HepG2 (cell line): Measurements from ENCODE around the gene AGPAT2. TPM values are rescaled to one million over a fixed set of nuclear protein-coding genes. Genes with fewer than 3 reads are reported as not detected.

Experiments
- ATAC-seq: fragments of 200-7000 bp; cut with Tn5 transposase; 3 replicates; pipeline ENCODE4 v1.9.1; 2020; ENCODE audit warnings: mild to moderate bottlenecking, moderate library complexity
- BruUV-seq: library from RNA; stranded (reverse); fragments of 400-500 nt; replicated peaks from 2 replicates; lab custom pipeline; 2021; lab: Mats Ljungman, UMichigan
- CTCF ChIA-PET: fragments of 300-600 bp; formaldehyde crosslinking; extraction: SDS; loops from one replicate; lab custom pipeline; 2021; ENCODE audit warnings: low total read pairs, inconsistent platforms, low intra/inter-chr PET ratio; lab: Yijun Ruan, JAX
- POLR2A ChIA-PET: fragments of 350-600 bp; sonication (Branson Sonifier 250); formaldehyde crosslinking; loops from one replicate; lab custom pipeline; 2020; ENCODE audit warnings: antibody characterized with exemption, inconsistent platforms; lab: Yijun Ruan, JAX
- DNase-seq: peaks from one replicate; pipeline ENCODE4 v3.0.0-alpha.2; 2015; ENCODE audit warnings: low spot score
- FAIRE-seq: peaks from 3 replicates; lab custom pipeline; 2011; peaks lifted over from hg19 to GRCh38; lab: Jason Lieb, UNC
- H2AFZ ChIP-seq: one replicate; pipeline ENCODE4 v1.6.1; 2011; ENCODE audit warnings: low read length, inconsistent platforms
- H3K27ac ChIP-seq: fragments of 300-600 bp; 3 replicates; pipeline ENCODE4 v1.8.0; 2011; ENCODE audit warnings: mixed run types, mild to moderate bottlenecking, mixed read lengths, low read length, inconsistent platforms; ENCODE audit not compliant: insufficient read depth; ENCODE audit errors: extremely low read length
- H3K27me3 ChIP-seq, 2 experiments: fragments of 200-600 bp in 1 of 2; 2 replicates in 1 of 2; 3 replicates in 1 of 2; pipeline versions ENCODE4 v1.6.0 to v1.8.0; 2011; ENCODE audit warnings: low read length in 2 of 2, mild to moderate bottlenecking in 2 of 2, moderate library complexity in 2 of 2, inconsistent platforms in 1 of 2; ENCODE audit not compliant: insufficient read depth in 2 of 2, control insufficient read depth in 1 of 2
- H3K36me3 ChIP-seq, 2 experiments: fragments of 200-600 bp in 1 of 2; replicated peaks in 1 of 2; 2 replicates in 1 of 2; 3 replicates in 1 of 2; pipeline versions ENCODE4 v1.5.1 to v1.8.0; 2011; ENCODE audit warnings: low read length in 2 of 2, inconsistent platforms in 1 of 2; ENCODE audit not compliant: insufficient read depth in 2 of 2, control insufficient read depth in 1 of 2
- H3K4me1 ChIP-seq: 2 replicates; pipeline ENCODE4 v1.5.1; 2012; ENCODE audit warnings: low read length, inconsistent platforms; ENCODE audit not compliant: insufficient read depth
- H3K4me2 ChIP-seq: 2 replicates; pipeline ENCODE4 v1.6.0; 2011; ENCODE audit warnings: low read depth, low read length, inconsistent platforms
- H3K4me3 ChIP-seq, 3 experiments: fragments of 200-600 bp in 1 of 3; sonication (generic), shearing (Covaris generic) in 1 of 3; replicated peaks in 1 of 3; 2 replicates each; pipeline ENCODE4 v1.5.1; 2011 to 2016; ENCODE audit warnings: low read length in 3 of 3, inconsistent platforms in 2 of 3, low read depth in 2 of 3, mild to moderate bottlenecking in 2 of 3, control low read depth in 1 of 3, mixed read lengths in 1 of 3; ENCODE audit not compliant: insufficient read depth in 1 of 3
- H3K79me2 ChIP-seq: one replicate; pipeline ENCODE4 v1.6.1; 2011; ENCODE audit warnings: low read length, inconsistent platforms; ENCODE audit not compliant: insufficient read depth
- H3K9ac ChIP-seq: 2 replicates; pipeline ENCODE4 v1.6.0; 2011; ENCODE audit warnings: mild to moderate bottlenecking, low read depth, low read length, inconsistent platforms; ENCODE audit not compliant: insufficient read depth
- H3K9me3 ChIP-seq: 2 replicates; pipeline ENCODE4 v1.5.1; 2012; ENCODE audit warnings: mild to moderate bottlenecking, low read length
- H4K20me1 ChIP-seq: 2 replicates; pipeline ENCODE4 v1.6.0; 2011; ENCODE audit warnings: inconsistent platforms, mild to moderate bottlenecking, low read length, moderate library complexity; ENCODE audit not compliant: insufficient read depth
- ARID3A ChIP-seq: IDR thresholded peaks from 2 replicates; pipeline ENCODE4 v1.6.1; 2012; ENCODE audit warnings: low read depth, low read length, improper control_type of control experiment
- CHD4 ChIP-seq: fragments of 200-600 bp; sonication (generic); IDR thresholded peaks from 2 replicates; pipeline ENCODE4 v1.7.0; 2017; ENCODE audit warnings: mild to moderate bottlenecking, low read length, borderline replicate concordance
- IRX3 ChIP-seq: sonication (generic); formaldehyde crosslinking; IDR thresholded peaks from 2 replicates; pipeline ENCODE4 v1.8.1; 2023; ENCODE audit warnings: mild to moderate bottlenecking, low read depth, missing genetic modification reagents, borderline replicate concordance
- MYC ChIP-seq: sonication (generic); formaldehyde crosslinking; IDR thresholded peaks from 2 replicates; pipeline ENCODE4 v1.9.0; 2021; ENCODE audit warnings: missing genetic modification reagents, borderline replicate concordance
- SNRNP70 ChIP-seq: fragments of 200-400 bp; formaldehyde crosslinking; IDR thresholded peaks from 2 replicates; pipeline ENCODE4 v1.6.1; 2017; ENCODE audit warnings: mild to moderate bottlenecking, low read depth, low read length, moderate library complexity
- ZFX ChIP-seq: sonication (generic); formaldehyde crosslinking; IDR thresholded peaks from 2 replicates; pipeline ENCODE4 v1.4.0; 2020; ENCODE audit warnings: mild to moderate bottlenecking, low read depth, missing genetic modification reagents, moderate library complexity
- ZFYVE20 ChIP-seq: sonication (generic); formaldehyde crosslinking; IDR thresholded peaks from 2 replicates; pipeline ENCODE4 v1.8.0; 2023; ENCODE audit warnings: low read depth, mild to moderate bottlenecking, moderate library complexity, missing genetic modification reagents, borderline replicate concordance
- WGBS: methylation state at CpG from one replicate; pipeline ENCODE4 v1.1.6; 2017; ENCODE audit warnings: low lambda C conversion rate; 5-methylcytosine and 5-hydroxymethylcytosine counted together
- in situ Hi-C: cut with HindIII; loops from 2 replicates; pipeline ENCODE4 v1.10.0; 2017; ENCODE audit warnings: low pct_unique_long_range_greater_than_20kb; ENCODE audit not compliant: extremely low pct_ligation_motif_present
- intact Hi-C: fragments of 100-400 bp; cut with micrococcal nuclease; formaldehyde crosslinking; loops from one replicate; pipeline ENCODE4 v1.10.0; 2022; ENCODE audit not compliant: unreplicated experiment
- polyA plus RNA-seq, 8 experiments: library from polyadenylated mRNA; depleted of rRNA in 3 of 8; stranded (reverse) in 7 of 8; unstranded in 1 of 8; fragments of >200 nt; fragmentation: Illumina TruSeq in 4 of 8; extraction: Trizol in 4 of 8; gene quantifications; 2 replicates each; pipeline versions ENCODE4 v1.2.1 to v1.2.3, GENCODE V29; 2011 to 2016; ENCODE audit warnings: low read depth in 4 of 8, missing spikeins in 1 of 8, mixed read lengths in 1 of 8; ENCODE audit not compliant: insufficient read depth in 1 of 8
- total RNA-seq, 5 experiments: library from RNA; depleted of rRNA; stranded (reverse); fragments of >200 nt; fragmentation: Illumina TruSeq; extraction: Trizol; gene quantifications; 2 replicates each; pipeline ENCODE4 v1.2.3, GENCODE V29; 2016; ENCODE audit warnings: low read depth in 1 of 5
- TF ChIP-seq, protein P1 (sequence below): sonication (generic); formaldehyde crosslinking; IDR thresholded peaks from 2 replicates; pipeline ENCODE4 v1.5.1; 2020; ENCODE audit warnings: missing genetic modification reagents, mild to moderate bottlenecking, borderline replicate concordance
- TF ChIP-seq, protein P2 (sequence below): sonication (generic); formaldehyde crosslinking; IDR thresholded peaks from 2 replicates; pipeline ENCODE4 v1.5.0; 2020; ENCODE audit warnings: mild to moderate bottlenecking, missing genetic modification reagents, borderline replicate concordance

AGPAT2 gene
- total and polyA plus RNA-seq, 2 of the 13 experiments (the other 11 are each of a cell fraction or from before 2014, with no cell fraction given), result 3.9 to 25.8 TPM

GRCh38 chr9:136634904-136635303 lies 52.4 kb downstream of the AGPAT2 start:
- no peak overlapping the region for H3K27ac ChIP-seq
- H3K4me2 ChIP-seq, result no peak overlapping the region
- no peaks in the 10 kb centered on the region for H3K9me3 ChIP-seq
- DNase-seq (no peak), FAIRE-seq (no peak), ATAC-seq (no peak)
- BruUV-seq, result no TSS peak
- 29% methylated on average over 7 of the region's 11 CpGs for WGBS
- no peaks in the 10 kb centered on the region for H3K4me1 ChIP-seq
- POLR2A ChIA-PET, result no interaction called here
- H3K36me3 ChIP-seq, result no peaks in the 10 kb centered on the region
- peaks cover 3% of the 10 kb centered on the region; the same call in 1 of the 2 replicates for H4K20me1 ChIP-seq
- no peak overlapping the region for H3K4me3 ChIP-seq
- H3K79me2 ChIP-seq, result no peaks in the 10 kb centered on the region
- H3K9ac ChIP-seq, result no peak overlapping the region
- TF ChIP-seq, protein P1, sequence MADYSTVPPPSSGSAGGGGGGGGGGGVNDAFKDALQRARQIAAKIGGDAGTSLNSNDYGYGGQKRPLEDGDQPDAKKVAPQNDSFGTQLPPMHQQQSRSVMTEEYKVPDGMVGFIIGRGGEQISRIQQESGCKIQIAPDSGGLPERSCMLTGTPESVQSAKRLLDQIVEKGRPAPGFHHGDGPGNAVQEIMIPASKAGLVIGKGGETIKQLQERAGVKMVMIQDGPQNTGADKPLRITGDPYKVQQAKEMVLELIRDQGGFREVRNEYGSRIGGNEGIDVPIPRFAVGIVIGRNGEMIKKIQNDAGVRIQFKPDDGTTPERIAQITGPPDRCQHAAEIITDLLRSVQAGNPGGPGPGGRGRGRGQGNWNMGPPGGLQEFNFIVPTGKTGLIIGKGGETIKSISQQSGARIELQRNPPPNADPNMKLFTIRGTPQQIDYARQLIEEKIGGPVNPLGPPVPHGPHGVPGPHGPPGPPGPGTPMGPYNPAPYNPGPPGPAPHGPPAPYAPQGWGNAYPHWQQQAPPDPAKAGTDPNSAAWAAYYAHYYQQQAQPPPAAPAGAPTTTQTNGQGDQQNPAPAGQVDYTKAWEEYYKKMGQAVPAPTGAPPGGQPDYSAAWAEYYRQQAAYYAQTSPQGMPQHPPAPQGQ, result no peak
- no peak for TF ChIP-seq MYC (CRISPR knock-in tag)
- TF ChIP-seq CHD4, result no peak
- no peak for TF ChIP-seq IRX3 (CRISPR knock-in tag)
- TF ChIP-seq ARID3A, result no peak
- TF ChIP-seq, protein P2, sequence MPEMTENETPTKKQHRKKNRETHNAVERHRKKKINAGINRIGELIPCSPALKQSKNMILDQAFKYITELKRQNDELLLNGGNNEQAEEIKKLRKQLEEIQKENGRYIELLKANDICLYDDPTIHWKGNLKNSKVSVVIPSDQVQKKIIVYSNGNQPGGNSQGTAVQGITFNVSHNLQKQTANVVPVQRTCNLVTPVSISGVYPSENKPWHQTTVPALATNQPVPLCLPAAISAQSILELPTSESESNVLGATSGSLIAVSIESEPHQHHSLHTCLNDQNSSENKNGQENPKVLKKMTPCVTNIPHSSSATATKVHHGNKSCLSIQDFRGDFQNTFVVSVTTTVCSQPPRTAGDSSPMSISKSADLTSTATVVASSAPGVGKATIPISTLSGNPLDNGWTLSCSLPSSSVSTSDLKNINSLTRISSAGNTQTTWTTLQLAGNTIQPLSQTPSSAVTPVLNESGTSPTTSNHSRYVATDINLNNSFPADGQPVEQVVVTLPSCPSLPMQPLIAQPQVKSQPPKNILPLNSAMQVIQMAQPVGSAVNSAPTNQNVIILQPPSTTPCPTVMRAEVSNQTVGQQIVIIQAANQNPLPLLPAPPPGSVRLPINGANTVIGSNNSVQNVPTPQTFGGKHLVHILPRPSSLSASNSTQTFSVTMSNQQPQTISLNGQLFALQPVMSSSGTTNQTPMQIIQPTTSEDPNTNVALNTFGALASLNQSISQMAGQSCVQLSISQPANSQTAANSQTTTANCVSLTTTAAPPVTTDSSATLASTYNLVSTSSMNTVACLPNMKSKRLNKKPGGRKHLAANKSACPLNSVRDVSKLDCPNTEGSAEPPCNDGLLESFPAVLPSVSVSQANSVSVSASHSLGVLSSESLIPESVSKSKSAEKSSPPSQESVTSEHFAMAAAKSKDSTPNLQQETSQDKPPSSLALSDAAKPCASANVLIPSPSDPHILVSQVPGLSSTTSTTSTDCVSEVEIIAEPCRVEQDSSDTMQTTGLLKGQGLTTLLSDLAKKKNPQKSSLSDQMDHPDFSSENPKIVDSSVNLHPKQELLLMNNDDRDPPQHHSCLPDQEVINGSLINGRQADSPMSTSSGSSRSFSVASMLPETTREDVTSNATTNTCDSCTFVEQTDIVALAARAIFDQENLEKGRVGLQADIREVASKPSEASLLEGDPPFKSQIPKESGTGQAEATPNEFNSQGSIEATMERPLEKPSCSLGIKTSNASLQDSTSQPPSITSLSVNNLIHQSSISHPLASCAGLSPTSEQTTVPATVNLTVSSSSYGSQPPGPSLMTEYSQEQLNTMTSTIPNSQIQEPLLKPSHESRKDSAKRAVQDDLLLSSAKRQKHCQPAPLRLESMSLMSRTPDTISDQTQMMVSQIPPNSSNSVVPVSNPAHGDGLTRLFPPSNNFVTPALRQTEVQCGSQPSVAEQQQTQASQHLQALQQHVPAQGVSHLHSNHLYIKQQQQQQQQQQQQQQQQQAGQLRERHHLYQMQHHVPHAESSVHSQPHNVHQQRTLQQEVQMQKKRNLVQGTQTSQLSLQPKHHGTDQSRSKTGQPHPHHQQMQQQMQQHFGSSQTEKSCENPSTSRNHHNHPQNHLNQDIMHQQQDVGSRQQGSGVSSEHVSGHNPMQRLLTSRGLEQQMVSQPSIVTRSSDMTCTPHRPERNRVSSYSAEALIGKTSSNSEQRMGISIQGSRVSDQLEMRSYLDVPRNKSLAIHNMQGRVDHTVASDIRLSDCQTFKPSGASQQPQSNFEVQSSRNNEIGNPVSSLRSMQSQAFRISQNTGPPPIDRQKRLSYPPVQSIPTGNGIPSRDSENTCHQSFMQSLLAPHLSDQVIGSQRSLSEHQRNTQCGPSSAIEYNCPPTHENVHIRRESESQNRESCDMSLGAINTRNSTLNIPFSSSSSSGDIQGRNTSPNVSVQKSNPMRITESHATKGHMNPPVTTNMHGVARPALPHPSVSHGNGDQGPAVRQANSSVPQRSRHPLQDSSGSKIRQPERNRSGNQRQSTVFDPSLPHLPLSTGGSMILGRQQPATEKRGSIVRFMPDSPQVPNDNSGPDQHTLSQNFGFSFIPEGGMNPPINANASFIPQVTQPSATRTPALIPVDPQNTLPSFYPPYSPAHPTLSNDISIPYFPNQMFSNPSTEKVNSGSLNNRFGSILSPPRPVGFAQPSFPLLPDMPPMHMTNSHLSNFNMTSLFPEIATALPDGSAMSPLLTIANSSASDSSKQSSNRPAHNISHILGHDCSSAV, result no peak
- TF ChIP-seq ZFYVE20 (CRISPR knock-in tag), result no peak
- no peak for TF ChIP-seq ZFX (CRISPR knock-in tag)
- no peak for TF ChIP-seq SNRNP70
- in situ Hi-C loops, result loop anchor here (25.0 kb wide), 1 partner anchor 298 kb away; the partner anchor contains the start of gene GPSM1
- H3K27me3 ChIP-seq, result peaks cover 0 to 38% of the 10 kb centered on the region in 2 experiments; a peak in 3 of 5 replicates
- CTCF ChIA-PET, result no interaction called here
- intact Hi-C loops, result no loop called here
- no peak overlapping the region for H2AFZ ChIP-seq
